Stomach smooth muscle (tissue), 2 donors: ENCODE results near the gene WDFY4.

Source experiments
- H3K27ac ChIP-seq: one replicate; pipeline ENCODE4 v1.7.0; 2013; ENCODE audit warnings: mild to moderate bottlenecking, low read length, inconsistent platforms
- H3K27me3 ChIP-seq, 2 donors: one replicate each; pipeline ENCODE4 v1.7.0; 2013; ENCODE audit warnings: low read length in 2 of 2; ENCODE audit not compliant: insufficient read depth in 2 of 2, control insufficient read depth in 1 of 2
- H3K36me3 ChIP-seq, 2 donors: one replicate each; pipeline ENCODE4 v1.7.0; 2013; ENCODE audit warnings: low read length in 2 of 2; ENCODE audit not compliant: control insufficient read depth in 2 of 2, insufficient read depth in 2 of 2
- H3K4me1 ChIP-seq: one replicate; pipeline ENCODE4 v1.7.0; 2013; ENCODE audit warnings: low read length; ENCODE audit not compliant: control insufficient read depth, insufficient read depth
- H3K4me3 ChIP-seq, 2 donors: one replicate each; pipeline ENCODE4 v1.7.0; 2013; ENCODE audit warnings: low read length in 2 of 2
- H3K9ac ChIP-seq, 2 donors: one replicate each; pipeline ENCODE4 v1.7.0; 2013; ENCODE audit warnings: low read length in 2 of 2, mild to moderate bottlenecking in 1 of 2
- H3K9me3 ChIP-seq, 2 donors: one replicate each; pipeline ENCODE4 v1.7.0; 2013; ENCODE audit warnings: low read length in 2 of 2; ENCODE audit not compliant: control insufficient read depth in 2 of 2
- donor health status: healthy.
- donor health status: Pancreatic carcinoma.

The WDFY4 gene

DNA sequence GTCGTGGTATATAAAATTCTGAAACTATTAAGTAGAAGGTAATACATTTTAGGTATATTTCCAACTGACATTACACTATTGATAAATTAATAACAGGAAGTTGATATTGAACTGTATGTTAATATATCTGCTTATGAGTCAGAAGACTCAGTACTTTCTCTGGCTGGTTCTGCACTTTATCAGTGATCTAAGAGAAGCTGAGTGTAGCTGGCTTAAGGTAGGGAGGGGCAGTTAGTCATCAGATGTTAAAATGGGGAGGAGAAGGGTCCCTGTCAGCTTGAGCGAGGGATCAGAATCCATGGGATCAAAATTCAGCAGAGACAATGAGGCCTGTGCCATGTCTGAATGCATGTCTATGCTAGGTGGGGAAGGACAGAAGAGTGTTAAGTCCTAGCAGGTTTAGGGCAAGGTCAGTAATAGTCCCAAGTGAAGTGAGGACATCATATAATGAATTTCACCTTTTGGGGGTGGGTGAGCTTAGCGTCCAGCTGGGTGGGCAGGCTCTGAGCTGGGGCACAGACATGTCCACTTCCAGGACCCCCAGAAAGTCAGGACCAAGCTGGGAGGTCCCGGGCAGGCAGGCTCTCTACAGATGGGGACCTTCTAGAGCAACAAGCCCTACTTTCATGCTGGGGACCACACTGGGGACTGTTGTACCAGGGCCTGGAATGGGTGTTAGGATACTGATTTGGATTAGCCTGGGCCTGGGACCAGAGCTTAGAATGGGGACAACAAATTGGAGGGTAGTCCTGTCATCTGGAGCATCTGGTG is 82.9 kb downstream of the WDFY4 start:
- Histone ChIP-seq H3K36me3 (no peaks in the 10 kb centered on the region), H3K27ac (no peak overlapping the region)

DNA sequence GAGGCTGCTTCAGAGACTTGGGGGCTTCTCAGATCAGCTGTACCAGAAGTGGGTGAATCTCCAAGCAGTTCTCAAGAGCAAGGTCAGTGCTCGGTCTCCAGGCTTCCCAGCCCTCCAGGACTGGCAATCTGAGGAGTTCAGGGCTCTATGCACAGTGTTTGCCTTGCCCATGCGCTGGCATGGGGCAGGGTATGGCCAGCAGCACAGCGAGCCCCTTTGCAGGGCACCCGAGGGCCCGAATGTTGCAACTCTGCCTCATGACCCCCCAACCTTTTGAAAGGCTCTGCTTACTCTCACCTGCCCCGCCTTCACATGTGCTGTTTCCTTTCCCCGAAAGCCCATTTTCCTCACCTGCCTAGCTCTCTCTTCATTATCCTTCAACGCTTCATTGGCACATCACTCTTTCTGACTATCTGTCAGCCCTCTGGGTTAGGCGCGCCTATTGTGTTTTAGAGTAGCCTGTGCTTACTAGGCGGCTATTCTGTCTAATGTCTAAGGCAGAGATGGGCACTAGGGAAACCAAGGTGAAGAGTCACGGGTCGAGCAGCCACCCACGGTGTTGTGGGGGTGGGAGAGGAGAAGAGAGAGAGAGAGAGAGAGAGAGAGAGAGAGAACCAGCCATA is 83.6 kb downstream of the WDFY4 start:
- Histone ChIP-seq H3K4me3 (no peak overlapping the region), H3K36me3 (no peaks in the 10 kb centered on the region), H3K27ac (no peak overlapping the region), H3K27me3 (no peaks in the 10 kb centered on the region), H3K9ac (no peak overlapping the region), H3K9me3 (no peaks in the 10 kb centered on the region), H3K4me1 (no peaks in the 10 kb centered on the region)

More for the DNA sequence above, 82.9 kb downstream of the WDFY4 start:
- Histone ChIP-seq H3K27me3 (no peaks in the 10 kb centered on the region), H3K4me1 (no peaks in the 10 kb centered on the region), H3K9me3 (no peaks in the 10 kb centered on the region), H3K4me3 (no peak overlapping the region), H3K9ac (no peak overlapping the region)

DNA sequence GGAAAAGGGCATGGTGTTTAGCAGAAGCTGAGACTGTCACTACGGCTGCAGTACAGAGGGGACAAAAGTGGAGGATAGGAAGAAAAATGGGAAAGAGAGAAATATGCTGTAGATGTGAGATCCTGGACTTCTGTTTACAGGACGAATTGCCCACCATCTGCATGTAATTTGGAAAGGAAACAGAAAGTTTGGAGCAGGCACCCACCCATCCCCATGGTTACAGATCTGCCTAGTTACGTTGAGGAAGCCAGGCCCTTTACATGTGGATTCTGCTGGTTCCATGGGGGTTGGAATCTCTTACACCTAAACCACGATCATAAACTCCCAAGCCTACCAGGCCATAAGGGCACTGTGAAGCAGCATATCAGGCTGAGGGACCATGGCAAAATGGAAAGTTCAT is 84.3 kb downstream of the WDFY4 start:
- Histone ChIP-seq H3K9me3 (no peaks in the 10 kb centered on the region), H3K4me3 (no peak overlapping the region), H3K36me3 (no peaks in the 10 kb centered on the region), H3K4me1 (no peaks in the 10 kb centered on the region), H3K27me3 (no peaks in the 10 kb centered on the region), H3K27ac (no peak overlapping the region), H3K9ac (no peak overlapping the region)

DNA sequence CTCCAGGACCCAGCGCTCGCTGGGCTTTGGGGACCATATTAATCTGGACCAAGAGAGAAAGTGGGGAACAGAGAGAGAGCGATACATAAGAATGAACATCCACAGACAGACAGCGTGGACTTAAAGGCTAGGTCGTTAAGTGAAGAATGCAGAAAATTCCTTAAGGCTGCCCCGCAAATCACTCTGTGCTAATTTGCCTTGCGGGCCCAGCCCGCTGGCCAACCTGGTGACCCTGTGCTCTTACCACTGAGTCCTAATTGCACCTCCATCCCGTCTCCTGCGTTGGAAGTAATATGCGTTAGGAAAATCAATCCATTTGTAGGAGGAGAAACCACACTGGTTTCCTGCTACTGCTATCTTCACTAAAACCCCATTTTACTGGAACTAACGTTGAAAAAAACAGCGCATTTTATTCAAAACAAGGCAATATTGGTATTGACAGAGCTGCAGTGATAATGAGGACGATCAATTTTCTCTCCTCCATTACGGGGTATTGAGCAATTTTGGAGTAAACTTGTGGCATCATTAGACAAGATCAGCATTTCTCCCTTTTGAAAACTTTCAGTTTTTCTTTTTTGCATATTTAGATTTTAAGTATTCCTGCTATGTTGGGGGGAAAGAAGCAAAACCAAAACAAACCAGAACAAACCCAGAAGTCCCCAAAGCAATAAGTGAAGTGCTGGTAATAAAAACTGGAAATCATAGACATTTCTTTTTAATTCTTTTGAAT is 85.2 kb downstream of the WDFY4 start:
- no peak overlapping the region for H3K4me3 ChIP-seq
- no peaks in the 10 kb centered on the region for H3K9me3 ChIP-seq
- no peak overlapping the region for H3K9ac ChIP-seq
- H3K27me3 ChIP-seq, result no peaks in the 10 kb centered on the region
- H3K36me3 ChIP-seq, result no peaks in the 10 kb centered on the region
- no peaks in the 10 kb centered on the region for H3K4me1 ChIP-seq
- no peak overlapping the region for H3K27ac ChIP-seq

DNA sequence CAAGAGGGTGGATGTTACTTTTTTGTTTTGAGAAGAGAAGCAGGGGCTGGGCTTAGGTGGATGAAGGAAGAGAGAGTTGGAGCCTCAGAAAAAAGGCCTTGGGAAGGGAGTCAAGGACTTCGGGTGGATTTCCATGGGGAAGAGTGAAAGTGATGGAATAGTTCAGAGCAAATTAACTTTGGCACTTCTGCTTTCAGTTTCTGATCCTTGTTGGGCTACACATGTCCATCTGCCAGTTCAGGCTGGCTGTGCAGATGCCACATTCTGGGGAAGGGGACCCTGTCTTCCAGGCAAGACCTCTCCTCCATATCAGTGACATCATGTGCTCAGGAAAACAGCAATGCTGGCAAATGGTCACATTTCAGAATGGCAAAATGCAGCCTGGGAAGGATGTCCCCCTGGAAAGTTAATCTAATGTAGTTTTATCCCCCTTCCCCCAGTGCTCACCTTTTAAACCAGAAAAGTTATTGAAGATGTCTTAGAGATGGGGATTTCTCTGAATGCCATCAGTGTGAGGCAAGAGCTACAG is 86.0 kb downstream of the WDFY4 start:
- no peaks in the 10 kb centered on the region for H3K9me3 ChIP-seq
- H3K4me1 ChIP-seq, result no peaks in the 10 kb centered on the region
- no peak overlapping the region for H3K27ac ChIP-seq
- H3K9ac ChIP-seq, result no peak overlapping the region
- no peaks in the 10 kb centered on the region for H3K27me3 ChIP-seq
- H3K36me3 ChIP-seq, result no peaks in the 10 kb centered on the region
- no peak overlapping the region for H3K4me3 ChIP-seq

DNA sequence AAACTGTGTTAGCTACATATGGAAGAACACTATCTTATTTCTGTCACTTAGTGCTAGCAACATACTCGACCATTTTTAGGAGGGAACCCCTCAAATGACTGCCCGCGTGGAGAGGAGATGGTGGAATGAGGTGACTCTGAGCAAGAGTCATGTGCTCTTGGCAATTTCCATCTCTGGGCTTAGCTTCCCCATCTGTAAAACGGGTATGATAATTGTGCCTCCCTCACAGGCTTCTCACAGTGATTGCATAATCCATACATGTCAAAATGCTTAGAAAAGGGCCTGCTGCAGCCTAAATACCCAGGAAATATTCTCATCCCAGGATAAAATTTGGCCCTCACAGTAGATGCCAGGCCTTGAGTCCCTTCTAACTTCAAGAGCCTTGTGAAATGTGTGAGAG is 86.6 kb downstream of the WDFY4 start:
- Histone ChIP-seq H3K9ac (no peak overlapping the region), H3K36me3 (no peaks in the 10 kb centered on the region), H3K4me3 (no peak overlapping the region), H3K4me1 (no peaks in the 10 kb centered on the region), H3K27me3 (no peaks in the 10 kb centered on the region), H3K9me3 (no peaks in the 10 kb centered on the region), H3K27ac (no peak overlapping the region)

DNA sequence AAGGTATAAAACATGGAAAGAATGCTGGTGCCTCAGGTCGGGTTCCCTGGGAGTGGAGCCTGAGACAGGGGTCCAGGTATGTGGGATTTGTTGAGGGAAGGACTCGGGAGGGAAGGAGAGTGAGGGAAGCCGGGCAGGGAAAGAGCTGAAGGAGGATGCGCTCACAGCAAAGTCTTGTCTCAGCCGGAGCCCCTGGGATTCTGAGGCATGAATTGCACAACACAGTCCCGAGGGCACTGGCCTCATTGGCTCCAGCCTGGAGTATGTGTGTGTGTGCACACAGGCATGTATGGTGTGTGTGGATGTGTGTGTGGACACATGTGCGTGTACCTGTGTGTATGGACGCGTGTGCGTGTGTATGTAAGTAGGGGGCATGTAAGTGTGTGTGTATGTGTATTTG is 87.4 kb downstream of the WDFY4 start:
- Histone ChIP-seq H3K27ac (no peak overlapping the region), H3K36me3 (no peaks in the 10 kb centered on the region)

DNA sequence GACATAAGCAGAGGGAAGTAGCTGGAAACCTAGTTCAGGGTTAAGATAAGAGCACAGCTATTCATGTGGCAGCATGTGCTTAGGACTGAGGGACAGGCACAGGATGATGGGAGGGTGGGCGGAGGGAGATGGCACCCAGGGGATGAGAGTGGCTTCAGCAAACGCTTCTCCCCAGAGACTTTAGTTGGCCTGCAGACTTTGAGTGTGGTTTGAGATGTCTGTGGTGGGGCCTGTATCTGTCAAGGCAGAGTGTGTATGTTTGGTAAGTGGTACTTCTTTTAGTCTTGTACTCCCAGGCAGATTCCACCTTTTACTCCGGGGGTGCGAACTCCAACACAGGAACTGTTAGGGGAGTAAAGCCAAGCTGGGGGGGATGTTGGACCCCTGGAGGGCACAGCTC is 88.9 kb downstream of the WDFY4 start:
- Histone ChIP-seq H3K27me3 (no peaks in the 10 kb centered on the region), H3K9ac (no peak overlapping the region), H3K9me3 (no peaks in the 10 kb centered on the region), H3K4me3 (no peak overlapping the region), H3K27ac (no peak overlapping the region), H3K4me1 (no peaks in the 10 kb centered on the region), H3K36me3 (no peaks in the 10 kb centered on the region)

More for the DNA sequence above, 87.4 kb downstream of the WDFY4 start:
- Histone ChIP-seq H3K4me1 (no peaks in the 10 kb centered on the region), H3K9me3 (no peaks in the 10 kb centered on the region), H3K4me3 (no peak overlapping the region), H3K27me3 (no peaks in the 10 kb centered on the region), H3K9ac (no peak overlapping the region)

DNA sequence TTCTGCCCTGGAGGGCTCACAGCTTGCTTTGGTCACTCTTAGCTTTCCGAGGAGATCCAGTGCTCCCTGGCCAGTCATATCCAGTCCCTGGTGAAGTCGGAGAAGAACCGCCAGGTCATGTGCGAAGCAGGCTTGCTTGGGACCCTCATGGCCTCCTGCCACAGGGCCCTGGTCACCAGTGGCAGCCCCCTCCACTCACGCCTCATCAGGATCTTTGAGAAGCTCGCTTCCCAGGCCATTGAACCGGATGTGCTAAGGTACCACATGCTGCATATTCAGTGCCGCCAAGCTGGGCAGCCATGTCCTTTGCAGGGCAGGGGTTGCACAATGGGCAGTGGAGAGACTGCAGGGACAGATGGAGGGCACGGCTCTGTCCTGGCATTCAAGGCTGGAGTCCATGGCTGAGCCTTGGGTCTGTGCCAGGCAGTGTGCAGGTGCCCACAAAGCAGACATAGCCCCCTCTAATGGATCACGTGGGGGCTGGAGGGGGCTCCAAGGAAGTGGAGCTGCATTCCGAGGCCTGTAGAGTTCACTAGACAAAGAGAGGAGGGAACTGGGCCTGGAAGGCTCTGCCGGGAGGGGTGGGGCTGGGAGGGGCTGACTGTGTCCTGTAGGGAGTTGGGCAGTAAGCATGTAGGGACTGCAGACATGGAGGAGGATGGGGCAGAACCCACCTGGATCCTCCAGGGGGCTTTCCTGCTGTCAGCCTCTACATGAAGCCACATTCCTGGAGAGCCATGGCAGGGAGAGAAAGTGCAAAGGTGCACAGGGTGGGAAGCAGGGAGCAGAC is 89.9 kb downstream of the WDFY4 start:
- Histone ChIP-seq H3K36me3 (no peaks in the 10 kb centered on the region), H3K4me3 (no peak overlapping the region), H3K9ac (no peak overlapping the region), H3K27ac (no peak overlapping the region), H3K27me3 (no peaks in the 10 kb centered on the region), H3K4me1 (no peaks in the 10 kb centered on the region), H3K9me3 (no peaks in the 10 kb centered on the region)

DNA sequence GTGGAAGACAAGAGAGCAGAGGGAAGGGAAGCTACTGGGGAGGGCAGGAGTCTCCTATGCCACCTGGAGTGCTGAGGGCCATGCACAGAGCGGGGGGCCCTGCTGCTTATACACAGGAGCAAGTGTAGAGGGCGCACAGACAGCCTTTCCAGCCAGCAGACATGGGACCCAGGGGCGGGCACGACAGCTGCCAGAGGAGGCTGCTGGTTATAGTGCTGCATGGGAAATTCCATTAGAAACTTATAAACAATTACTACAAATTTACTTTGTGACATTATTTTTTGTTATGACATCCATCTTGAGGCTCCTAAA is 90.5 kb downstream of the WDFY4 start:
- Histone ChIP-seq H3K27ac (no peak overlapping the region), H3K4me1 (no peaks in the 10 kb centered on the region), H3K27me3 (no peaks in the 10 kb centered on the region), H3K4me3 (no peak overlapping the region), H3K9ac (no peak overlapping the region), H3K9me3 (no peaks in the 10 kb centered on the region), H3K36me3 (no peaks in the 10 kb centered on the region)
